GM15510 (cell line): ENCODE results near the gene DIP2C.

ENCODE experiments used
- POLR2A ChIP-seq: IDR thresholded peaks from 3 replicates; pipeline ENCODE4 v1.6.1; 2011; ENCODE audit warnings: borderline replicate concordance; ENCODE audit not compliant: insufficient read length; ENCODE audit errors: extremely low read depth

DIP2C gene

DNA sequence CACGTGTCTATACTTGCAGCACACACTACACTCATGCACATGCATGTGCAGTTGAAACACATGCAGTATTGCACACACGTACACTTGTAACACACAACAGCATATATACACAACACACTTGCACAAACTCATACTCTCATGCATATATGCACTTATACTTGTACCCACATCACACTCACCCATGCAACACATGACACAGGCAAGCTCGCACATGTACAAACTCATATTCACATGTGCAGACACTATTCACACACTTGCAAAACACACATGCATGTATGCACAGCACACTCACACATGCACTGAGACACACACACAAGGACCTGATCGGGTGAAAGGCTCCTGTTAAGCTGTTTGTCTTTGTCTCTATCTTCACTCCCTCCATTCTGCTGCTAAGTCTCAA, 384.4 kb downstream of the DIP2C start:
- no peak for TF ChIP-seq POLR2A

DNA sequence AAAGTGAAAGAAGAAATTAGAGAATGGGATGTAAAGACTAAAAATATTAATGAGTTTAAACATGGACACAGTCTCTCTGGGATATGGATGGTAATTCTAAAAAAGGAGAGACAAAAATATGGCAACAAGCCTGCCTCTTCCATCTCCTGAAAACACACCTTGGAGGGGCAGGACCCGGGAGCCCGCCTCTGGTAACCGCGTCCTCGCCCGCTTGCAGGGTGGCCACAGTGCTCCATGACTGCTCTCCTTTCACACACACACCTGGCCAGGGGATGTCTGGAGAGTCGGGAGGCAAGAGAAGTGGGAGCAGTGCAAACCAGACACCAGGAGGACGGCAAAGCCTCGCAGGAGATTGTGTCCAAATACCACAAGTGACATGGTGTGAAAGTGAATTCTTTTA, 387.9 kb downstream of the DIP2C start:
- TF ChIP-seq POLR2A, result no peak

DNA sequence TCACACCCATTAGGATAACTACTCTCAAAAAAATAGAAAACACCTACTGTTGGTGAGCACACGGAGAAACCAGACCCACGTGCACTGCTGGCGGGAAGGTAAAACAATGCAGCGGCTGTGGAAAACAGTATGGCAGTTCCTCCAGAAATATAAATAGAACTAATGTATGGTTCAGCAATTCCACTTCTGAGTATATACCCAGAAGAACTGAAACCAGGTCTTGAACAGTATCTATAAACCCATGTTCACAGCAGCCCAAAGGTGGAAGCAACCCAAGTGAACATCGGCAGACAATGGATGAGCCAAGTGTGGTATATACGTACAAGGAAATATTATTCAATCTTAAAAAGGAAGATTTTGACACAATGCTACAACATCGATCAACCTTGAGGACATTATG, 389.5 kb downstream of the DIP2C start:
- TF ChIP-seq POLR2A, result no peak

DNA sequence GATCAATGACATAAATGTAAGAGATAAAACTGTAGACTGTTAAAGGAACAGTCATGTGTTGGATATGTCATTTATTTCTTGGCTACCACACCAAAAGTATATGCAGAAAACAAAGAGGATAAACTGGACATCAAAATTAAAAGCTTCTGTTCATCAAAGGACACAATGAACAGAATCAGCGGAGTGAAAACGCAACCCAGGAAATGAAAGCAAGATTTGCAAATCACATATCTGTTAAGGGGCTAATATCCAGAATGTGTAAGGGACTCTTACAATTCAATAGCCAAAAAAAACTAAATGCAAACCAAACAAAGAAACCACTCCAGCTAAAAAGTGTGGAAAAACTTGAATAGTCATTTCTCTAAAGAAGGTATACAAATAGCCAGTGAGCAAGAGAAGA, 390.0 kb downstream of the DIP2C start:
- TF ChIP-seq POLR2A, result no peak

DNA sequence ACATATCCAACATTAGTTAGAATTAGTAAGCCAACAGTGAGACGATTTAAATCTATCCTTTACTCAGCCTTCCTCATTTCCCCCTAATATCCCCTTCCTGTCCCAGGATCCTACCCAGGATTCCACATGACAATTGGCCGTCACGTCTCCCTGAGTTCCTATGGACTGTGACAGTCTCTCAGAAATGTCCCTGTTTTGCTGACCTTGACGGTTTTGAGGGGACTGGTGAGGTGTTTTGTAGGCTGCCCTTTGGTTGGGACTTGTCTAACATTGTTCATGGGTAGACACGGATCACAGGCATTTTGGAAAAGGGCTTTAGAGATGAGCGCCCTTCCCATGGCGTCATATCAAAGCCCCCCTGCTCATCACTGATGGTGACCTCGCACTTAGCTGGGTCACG, 391.4 kb downstream of the DIP2C start:
- no peak for TF ChIP-seq POLR2A

DNA sequence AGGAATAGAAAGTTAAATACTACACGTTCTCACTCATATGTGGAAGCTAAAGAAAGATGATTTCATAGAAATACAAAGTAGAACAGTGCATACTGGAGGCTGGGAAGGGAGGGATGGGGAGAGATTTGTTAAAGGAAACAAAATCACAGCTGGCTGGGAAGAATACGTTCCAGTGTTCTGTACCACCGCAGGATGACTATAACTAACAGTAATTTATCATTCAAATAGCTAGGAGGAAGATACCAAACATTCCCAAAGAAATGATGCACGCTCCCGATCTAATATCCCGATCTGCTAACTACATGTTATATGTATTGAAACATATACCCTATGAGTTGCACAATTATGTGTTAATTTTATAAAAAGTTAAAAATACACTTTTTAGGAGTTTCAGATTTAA, 391.9 kb downstream of the DIP2C start:
- TF ChIP-seq POLR2A, result no peak

DNA sequence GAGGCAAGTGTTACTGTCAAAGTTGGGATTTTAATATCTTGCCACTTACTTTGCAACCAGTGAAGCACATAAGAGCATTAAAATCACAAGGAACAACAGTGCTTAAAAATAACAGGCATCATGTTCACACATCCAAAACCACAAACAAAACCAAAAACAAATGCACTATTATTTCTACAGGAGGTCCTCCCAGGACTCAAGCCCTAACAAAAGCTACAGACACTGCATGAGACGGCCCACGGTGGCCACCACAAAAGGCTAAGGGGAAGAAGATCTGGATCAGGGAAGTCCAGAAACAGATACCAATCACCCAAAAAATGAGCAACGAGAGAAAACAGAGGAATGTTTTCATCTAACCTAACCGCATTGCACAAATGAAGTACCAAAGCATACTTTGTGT, 395.8 kb downstream of the DIP2C start:
- TF ChIP-seq POLR2A, result no peak

DNA sequence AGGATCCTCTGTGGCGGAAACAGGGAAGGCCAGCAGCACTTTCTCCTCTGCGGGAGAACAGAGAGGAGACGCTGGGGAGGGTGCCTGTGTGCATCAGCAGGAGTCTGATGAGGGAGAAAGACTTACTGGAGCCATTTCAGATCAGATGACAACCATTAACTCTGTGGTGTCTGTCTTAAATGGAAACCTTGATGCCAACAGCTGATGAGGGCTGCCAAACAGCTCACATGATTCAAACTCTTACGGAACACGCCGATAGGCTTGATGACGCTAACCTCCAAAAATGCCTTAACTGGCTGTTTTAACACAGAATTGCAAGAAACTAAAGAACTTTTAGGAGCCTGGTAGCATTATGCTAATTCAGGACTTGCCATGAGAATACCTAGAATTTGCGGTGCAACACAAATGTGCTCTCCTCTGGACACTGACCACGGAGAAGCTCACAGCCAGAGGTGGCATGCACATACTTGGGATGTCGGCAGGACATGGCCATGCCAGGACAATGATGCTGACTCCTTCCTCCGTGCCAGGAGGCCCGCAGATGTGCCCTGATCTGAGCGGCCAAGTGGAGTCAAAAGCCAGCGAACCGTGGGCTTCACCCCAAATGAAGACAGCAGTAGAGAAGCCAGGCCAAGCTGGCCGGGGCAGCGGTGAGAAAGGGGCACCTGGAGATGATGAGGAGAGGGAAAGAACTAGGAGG, 399.3 kb downstream of the DIP2C start:
- TF ChIP-seq POLR2A, result no peak

DNA sequence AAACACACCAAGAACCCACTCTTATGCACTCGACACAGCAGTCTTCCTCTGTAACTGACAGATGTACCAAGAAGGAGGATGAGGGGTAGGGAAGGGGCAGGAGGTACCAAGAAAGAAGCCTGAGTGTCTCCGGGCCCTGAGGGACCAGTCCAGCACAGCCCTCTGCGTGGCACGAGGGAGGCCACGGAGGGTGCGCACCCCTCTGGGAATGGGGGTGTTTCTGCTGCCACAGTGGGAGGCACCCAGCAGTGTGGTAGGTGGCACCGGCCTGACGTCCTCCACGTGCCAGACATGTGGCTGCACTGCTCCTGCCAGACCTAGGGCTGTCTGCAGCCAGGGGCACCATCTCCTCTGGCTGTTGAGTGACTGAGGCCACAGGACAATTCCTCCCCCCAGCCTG, 399.9 kb downstream of the DIP2C start:
- TF ChIP-seq POLR2A, result no peak

DNA sequence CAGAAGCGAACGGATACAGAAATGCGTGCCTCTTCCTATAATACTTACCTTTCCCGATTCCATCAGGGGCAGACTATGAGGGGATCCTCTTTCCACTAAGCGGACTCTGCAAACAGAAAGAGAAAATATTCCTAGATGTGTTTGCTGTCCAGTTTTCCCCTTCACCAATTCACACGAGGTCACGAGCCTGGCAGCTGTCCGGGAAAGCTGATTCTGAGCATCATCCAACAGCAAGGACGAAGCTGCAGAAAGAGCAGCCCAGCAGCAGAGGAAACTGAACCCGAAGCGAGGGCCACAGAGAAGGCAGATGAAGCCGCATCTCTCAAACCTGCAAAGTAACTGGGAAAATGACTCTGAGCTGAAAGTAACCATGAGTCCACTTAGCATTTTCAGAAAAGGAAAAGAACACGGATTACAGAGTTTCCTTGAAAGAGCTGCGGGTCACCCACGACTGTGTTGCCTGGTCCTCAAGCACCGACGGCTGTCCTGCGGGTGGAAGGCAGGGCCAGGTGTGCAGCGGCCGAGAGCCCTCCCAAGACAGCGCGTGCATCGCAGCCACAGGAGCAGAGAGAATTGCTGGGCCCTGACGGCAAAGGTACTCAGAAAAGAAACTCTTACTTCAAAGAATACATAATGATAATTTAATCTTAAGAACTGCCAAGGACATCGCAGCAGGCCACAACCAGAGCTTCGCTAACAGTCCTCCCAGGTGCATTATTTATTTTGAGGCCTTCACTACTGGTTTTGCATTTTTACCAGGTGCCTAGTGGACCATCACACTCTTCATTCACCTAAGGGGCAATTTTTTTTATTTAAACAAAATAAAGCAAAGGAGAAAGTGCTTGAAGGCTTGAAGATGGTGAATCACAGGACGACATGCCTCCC, 400.9 kb downstream of the DIP2C start:
- no peak for TF ChIP-seq POLR2A

DNA sequence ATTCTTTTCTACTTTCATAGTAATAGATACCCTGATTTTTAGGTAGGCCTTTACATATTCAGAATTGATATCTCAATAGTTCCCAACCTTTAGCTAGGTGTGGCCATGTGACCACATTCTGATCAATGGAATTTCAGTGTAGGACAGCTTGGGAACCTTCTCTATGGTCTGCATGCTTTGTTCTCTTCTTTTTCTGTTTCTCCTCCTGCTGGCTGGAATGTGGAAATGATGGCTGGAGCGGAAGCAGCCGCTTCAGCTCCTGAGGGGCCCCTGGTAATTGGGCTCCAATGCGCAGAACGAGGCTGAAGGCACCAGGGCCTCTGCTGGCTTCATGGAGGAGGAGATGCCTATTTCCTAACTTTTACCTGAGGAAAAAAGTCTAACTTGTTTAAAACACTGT, 401.7 kb downstream of the DIP2C start:
- TF ChIP-seq POLR2A, result no peak

DNA sequence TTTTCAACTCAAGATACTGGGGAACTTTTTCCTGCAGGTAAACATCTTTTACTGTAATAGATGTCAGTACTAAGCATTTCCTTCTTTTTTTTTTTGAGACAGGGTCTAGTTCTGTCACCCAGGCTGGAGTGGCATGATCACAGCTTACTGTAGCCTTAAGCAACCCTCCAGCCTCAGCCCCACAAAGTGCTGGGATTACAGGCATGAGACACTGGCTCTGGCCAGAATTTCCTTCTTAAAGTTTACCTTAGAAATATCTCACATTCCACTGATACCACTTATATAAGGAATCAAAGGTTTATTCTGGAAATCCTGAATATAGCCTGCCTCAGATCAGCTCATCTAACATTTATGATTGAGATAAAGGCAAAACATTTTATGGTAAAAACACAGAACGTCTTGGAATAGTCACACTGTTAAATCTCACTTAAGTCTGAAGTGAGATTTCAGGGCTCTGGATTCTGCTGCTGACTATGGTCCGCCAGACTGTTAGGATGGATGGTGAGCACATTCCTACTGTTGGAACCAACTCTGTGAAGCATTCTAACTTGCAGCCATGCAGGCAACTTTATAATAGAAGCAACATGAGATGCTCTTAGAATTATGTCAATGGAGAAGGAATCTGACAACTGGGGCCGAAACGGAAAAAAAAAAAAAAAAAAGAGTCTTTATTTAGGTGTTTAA, 402.3 kb downstream of the DIP2C start:
- no peak for TF ChIP-seq POLR2A

DNA sequence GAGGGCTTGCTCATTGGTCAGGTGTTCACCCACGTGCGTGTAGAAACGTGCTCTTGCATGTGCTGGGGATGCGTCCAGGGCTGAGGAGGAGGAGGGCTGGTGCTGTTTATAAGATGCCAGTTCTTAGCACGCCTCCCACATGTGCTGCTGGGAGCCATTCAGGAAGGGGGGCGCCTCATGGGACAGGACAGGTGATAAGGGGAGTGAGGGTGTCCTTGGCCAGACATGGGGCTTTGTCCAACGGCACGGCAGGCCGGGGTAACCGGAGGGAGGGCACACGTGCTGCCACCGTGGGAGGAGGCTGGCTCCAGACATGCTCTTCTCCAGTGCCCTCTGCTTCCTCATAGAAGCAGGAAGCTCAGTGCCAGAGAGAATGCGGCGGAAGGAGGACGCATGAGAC, 404.3 kb downstream of the DIP2C start:
- TF ChIP-seq POLR2A, result no peak

DNA sequence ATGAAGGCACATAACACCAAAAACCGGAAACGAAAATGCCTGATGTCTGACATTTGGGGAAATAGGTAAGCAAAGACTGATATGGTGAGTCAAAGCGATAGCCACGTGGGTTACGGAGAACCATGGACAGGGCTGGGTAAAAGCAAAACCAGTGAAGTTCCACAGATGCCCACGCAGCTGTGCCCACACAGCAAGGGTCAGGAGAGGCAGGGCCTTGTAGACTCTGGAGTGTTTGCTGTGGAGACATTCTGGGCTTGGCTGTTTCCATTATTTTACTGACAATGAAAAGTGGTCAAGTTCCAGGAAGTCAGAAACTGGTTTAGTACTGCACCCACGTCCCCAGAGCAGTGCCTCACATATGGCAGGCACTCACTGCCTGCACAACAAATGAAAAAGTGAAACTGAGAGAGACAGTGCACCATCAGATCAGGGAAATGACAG, 405.5 kb downstream of the DIP2C start:
- TF ChIP-seq POLR2A, result no peak

DNA sequence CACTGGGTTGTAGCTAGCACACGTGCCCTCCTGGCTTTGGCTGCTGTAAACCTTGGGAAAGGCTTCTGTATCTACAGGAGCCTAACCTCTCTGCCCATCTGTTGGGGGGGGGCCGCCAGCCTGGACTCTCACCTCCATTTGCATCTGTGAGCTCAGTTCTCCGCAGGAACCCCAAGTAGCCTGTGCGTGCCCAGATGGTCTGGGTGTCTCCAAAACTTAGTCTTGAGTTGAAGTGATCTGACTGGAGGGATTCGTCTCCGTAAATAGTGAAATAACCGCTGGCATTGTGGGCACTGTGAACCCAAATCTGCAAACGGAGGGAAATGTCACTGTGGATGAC, 406.4 kb downstream of the DIP2C start:
- no peak for TF ChIP-seq POLR2A
